SK-N-SH treated with all-trans-retinoic acid at 6 μM for 48 hours (cell line): Measurements from ENCODE around the gene SPOPL.

Experiments
- ATAC-seq: fragments of 200-7000 bp; cut with Tn5 transposase; 3 replicates; pipeline ENCODE4 v1.9.1; 2020; ENCODE audit warnings: mild to moderate bottlenecking, moderate library complexity
- ARNTL ChIP-seq: fragments of 450-650 bp; formaldehyde crosslinking; IDR thresholded peaks from 2 replicates; pipeline ENCODE4 v1.5.0; 2020; ENCODE audit warnings: low read depth, mild to moderate bottlenecking, moderate library complexity, borderline replicate concordance
- BACH2 ChIP-seq: fragments of 250-450 bp; sonication (Bioruptor Pico); IDR thresholded peaks from 2 replicates; pipeline ENCODE4 v1.9.0; 2021; ENCODE audit warnings: mild to moderate bottlenecking, borderline replicate concordance
- CREB5 ChIP-seq: fragments of 250-450 bp; sonication (Bioruptor Pico); IDR thresholded peaks from 2 replicates; pipeline ENCODE4 v1.5.1; 2020; ENCODE audit warnings: low read depth, mild to moderate bottlenecking, moderate library complexity
- CSDC2 ChIP-seq: fragments of 250-450 bp; sonication (Bioruptor Pico); IDR thresholded peaks from 2 replicates; pipeline ENCODE4 v1.5.0; 2020; ENCODE audit warnings: mild to moderate bottlenecking, moderate library complexity
- CSRNP3 ChIP-seq: fragments of 250-450 bp; sonication (Bioruptor Pico); IDR thresholded peaks from 2 replicates; pipeline ENCODE4 v1.5.1; 2021; ENCODE audit warnings: mild to moderate bottlenecking, moderate library complexity
- ESRRG ChIP-seq: fragments of 250-450 bp; sonication (Bioruptor Pico); IDR thresholded peaks from 2 replicates; pipeline ENCODE4 v1.6.1; 2021; ENCODE audit warnings: mild to moderate bottlenecking
- ISL1 ChIP-seq: fragments of 250-450 bp; sonication (Bioruptor Pico); IDR thresholded peaks from 2 replicates; pipeline ENCODE4 v2.1.2; 2022; ENCODE audit warnings: mild to moderate bottlenecking, moderate library complexity
- OSR1 ChIP-seq: fragments of 250-450 bp; sonication (Bioruptor Pico); IDR thresholded peaks from 2 replicates; pipeline ENCODE4 v1.8.0; 2022; ENCODE audit warnings: moderate library complexity, mild to moderate bottlenecking, inconsistent platforms
- PATZ1 ChIP-seq: fragments of 250-450 bp; sonication (Bioruptor Pico); IDR thresholded peaks from 2 replicates; pipeline ENCODE4 v1.8.0; 2020; ENCODE audit warnings: mild to moderate bottlenecking, moderate library complexity, borderline replicate concordance
- POU6F1 ChIP-seq: fragments of 250-450 bp; sonication (Bioruptor Pico); IDR thresholded peaks from 2 replicates; pipeline ENCODE4 v1.8.0; 2021; ENCODE audit warnings: low read depth, mild to moderate bottlenecking, moderate library complexity, borderline replicate concordance
- PPARA ChIP-seq: fragments of 250-450 bp; sonication (Bioruptor Pico); IDR thresholded peaks from 2 replicates; pipeline ENCODE4 v1.5.0; 2020; ENCODE audit warnings: mild to moderate bottlenecking, borderline replicate concordance
- RARB ChIP-seq: fragments of 250-450 bp; sonication (Bioruptor Pico); IDR thresholded peaks from 2 replicates; pipeline ENCODE4 v1.8.0; 2021; ENCODE audit warnings: mild to moderate bottlenecking, moderate library complexity
- SNAI2 ChIP-seq: fragments of 250-450 bp; sonication (Bioruptor Pico); IDR thresholded peaks from 2 replicates; pipeline ENCODE4 v1.5.0; 2020; ENCODE audit warnings: mild to moderate bottlenecking, moderate library complexity
- TCF4 ChIP-seq: fragments of 250-450 bp; sonication (Bioruptor Pico); IDR thresholded peaks from 2 replicates; pipeline ENCODE4 v1.8.0; 2021; ENCODE audit warnings: mild to moderate bottlenecking, moderate library complexity, borderline replicate concordance
- TOX ChIP-seq: fragments of 250-450 bp; sonication (Bioruptor Pico); IDR thresholded peaks from 2 replicates; pipeline ENCODE4 v1.8.0; 2021; ENCODE audit warnings: mild to moderate bottlenecking, moderate library complexity, borderline replicate concordance
- TSHZ2 ChIP-seq: fragments of 250-450 bp; sonication (Bioruptor Pico); IDR thresholded peaks from 2 replicates; pipeline ENCODE4 v1.5.0; 2020; ENCODE audit warnings: mild to moderate bottlenecking, moderate library complexity
- ZC3H10 ChIP-seq: fragments of 250-450 bp; sonication (Bioruptor Pico); IDR thresholded peaks from 2 replicates; pipeline ENCODE4 v1.5.1; 2021; ENCODE audit warnings: mild to moderate bottlenecking, moderate library complexity
- ZFP3 ChIP-seq: fragments of 250-450 bp; sonication (Bioruptor Pico); IDR thresholded peaks from 2 replicates; pipeline ENCODE4 v1.5.0; 2020; ENCODE audit warnings: mild to moderate bottlenecking, moderate library complexity
- ZFP30 ChIP-seq: fragments of 450-650 bp; formaldehyde crosslinking; IDR thresholded peaks from 2 replicates; pipeline ENCODE4 v1.5.0; 2022; ENCODE audit warnings: mild to moderate bottlenecking, moderate library complexity
- ZNF565 ChIP-seq: fragments of 450-650 bp; formaldehyde crosslinking; conservative IDR thresholded peaks from 2 replicates; pipeline ENCODE4 v1.5.0; 2020; ENCODE audit warnings: low read depth, mild to moderate bottlenecking, moderate library complexity
- ZNF70 ChIP-seq: fragments of 450-650 bp; formaldehyde crosslinking; IDR thresholded peaks from 2 replicates; pipeline ENCODE4 v1.5.0; 2020; ENCODE audit warnings: mild to moderate bottlenecking, moderate library complexity
- ZNF8 ChIP-seq: fragments of 450-650 bp; formaldehyde crosslinking; IDR thresholded peaks from 2 replicates; pipeline ENCODE4 v1.5.0; 2020; ENCODE audit warnings: mild to moderate bottlenecking, moderate library complexity

The SPOPL gene

GRCh38 chr2:138610201-138610953, 108.8 kb downstream of the SPOPL start:
- no peak for TF ChIP-seq ZNF8
- no peak for TF ChIP-seq ARNTL (CRISPR knock-in tag)
- TF ChIP-seq BACH2 (CRISPR knock-in tag), result no peak
- TF ChIP-seq CREB5 (CRISPR knock-in tag), result no peak
- no peak for TF ChIP-seq ZFP3 (CRISPR knock-in tag)
- TF ChIP-seq ESRRG (CRISPR knock-in tag), result no peak
- TF ChIP-seq PPARA (CRISPR knock-in tag), result no peak
- no peak for TF ChIP-seq TCF4 (CRISPR knock-in tag)
- TF ChIP-seq OSR1 (CRISPR knock-in tag), result no peak
- no peak for TF ChIP-seq ZNF70 (CRISPR knock-in tag)
- no peak for TF ChIP-seq TSHZ2
- no peak for ATAC-seq

- no peak for TF ChIP-seq SNAI2 (CRISPR knock-in tag)
- peak; percentile 72 for ATAC-seq
These were observed 113.7 kb downstream of the SPOPL start for GRCh38 chr2:138615257-138615656.

GRCh38 chr2:138617026-138617425, 115.5 kb downstream of the SPOPL start:
- ATAC-seq, result no peak
- no peak for TF ChIP-seq ISL1 (CRISPR knock-in tag)
- no peak for TF ChIP-seq TOX (CRISPR knock-in tag)
- TF ChIP-seq ESRRG (CRISPR knock-in tag), result no peak
- no peak for TF ChIP-seq CSDC2 (CRISPR knock-in tag)
- TF ChIP-seq TSHZ2, result no peak
- no peak for TF ChIP-seq ZFP30 (CRISPR knock-in tag)
- no peak for TF ChIP-seq ZNF70 (CRISPR knock-in tag)
- no peak for TF ChIP-seq SNAI2 (CRISPR knock-in tag)
- no peak for TF ChIP-seq ZNF8
- no peak for TF ChIP-seq ZFP3 (CRISPR knock-in tag)
- no peak for TF ChIP-seq PATZ1 (CRISPR knock-in tag)
- TF ChIP-seq POU6F1, result no peak
- TF ChIP-seq ARNTL (CRISPR knock-in tag), result no peak
- no peak for TF ChIP-seq CSRNP3 (CRISPR knock-in tag)
- no peak for TF ChIP-seq PPARA (CRISPR knock-in tag)
- TF ChIP-seq ZNF565 (CRISPR knock-in tag), result no peak
- no peak for TF ChIP-seq TCF4 (CRISPR knock-in tag)
- no peak for TF ChIP-seq ZC3H10 (CRISPR knock-in tag)
- TF ChIP-seq RARB (CRISPR knock-in tag), result no peak
- no peak for TF ChIP-seq OSR1 (CRISPR knock-in tag)
